Measurements from ENCODE around the gene PITPNM3. TPM values are rescaled to one million over a fixed set of nuclear protein-coding genes. Genes with fewer than 3 reads are reported as not detected.
A peak's percentile ranks its signal among the peaks of the same experiment; 100 is the strongest.
"Not testable (repeated sequence)": the region's sequence is repeated elsewhere in the genome, so short reads cannot be mapped to it uniquely, and the experiment has no call there.

PITPNM3 gene
- total RNA-seq, 3 donors from 2014 or later, result 12.2 to 15.9 (median 15.6) TPM

GRCh38 chr17:6487251-6488007 is 68.9 kb downstream of the PITPNM3 start:
- Histone ChIP-seq H3K4me1 (ENCODE audit: low read depth) (no peaks in the 10 kb centered on the region), H3K36me3 (ENCODE audit: low read depth) (no peaks in the 10 kb centered on the region), H3K9me3 (no peaks in the 10 kb centered on the region), H3K4me3 (no peak overlapping the region)
- no peak for ATAC-seq
- DNase-seq, result peak in 1 of 3 donors; percentile 40
- no peak for TF ChIP-seq CTCF (IDR thresholded peaks at IDR 0.05)
- intact Hi-C loops (cut with DNase I, micrococcal nuclease), result no loop called here

GRCh38 chr17:6485646-6486412 is 70.5 kb downstream of the PITPNM3 start:
- ATAC-seq (no peak), DNase-seq (peak in 1 of 3 donors; percentile 7)
- H3K4me3 ChIP-seq, result no peak overlapping the region
- no peaks in the 10 kb centered on the region for H3K9me3 ChIP-seq
- no peaks in the 10 kb centered on the region for H3K4me1 ChIP-seq (ENCODE audit: low read depth)
- no peaks in the 10 kb centered on the region for H3K36me3 ChIP-seq (ENCODE audit: low read depth)
- TF ChIP-seq CTCF (IDR thresholded peaks at IDR 0.05), result no peak
- intact Hi-C loops (cut with DNase I, micrococcal nuclease), result no loop called here

GRCh38 chr17:6483507-6483906 is 72.8 kb downstream of the PITPNM3 start:
- Histone ChIP-seq H3K9me3 (no peaks in the 10 kb centered on the region), H3K4me1 (ENCODE audit: low read depth) (no peaks in the 10 kb centered on the region), H3K4me3 (no peak overlapping the region), H3K36me3 (ENCODE audit: low read depth) (no peaks in the 10 kb centered on the region)
- DNase-seq (peak in 1 of 3 donors; percentile 25), ATAC-seq (no peak)
- intact Hi-C loops (cut with DNase I, micrococcal nuclease), result no loop called here
- no peak for TF ChIP-seq CTCF (IDR thresholded peaks at IDR 0.05)

GRCh38 chr17:6482796-6483195 is 73.6 kb downstream of the PITPNM3 start:
- H3K36me3 ChIP-seq (ENCODE audit: low read depth); H3K9me3 ChIP-seq; intact Hi-C loops (cut with DNase I, micrococcal nuclease); ATAC-seq; H3K4me1 ChIP-seq (ENCODE audit: low read depth); H3K4me3 ChIP-seq: not testable (repeated sequence)
- DNase-seq, result peak in 1 of 3 donors; percentile 3

GRCh38 chr17:6482105-6482455 is 74.3 kb downstream of the PITPNM3 start:
- intact Hi-C loops (cut with DNase I, micrococcal nuclease), result no loop called here

More at GRCh38 chr17:6482105-6482455, 74.3 kb downstream of the PITPNM3 start:
- Histone ChIP-seq H3K9me3 (no peaks in the 10 kb centered on the region), H3K4me3 (no peak overlapping the region), H3K36me3 (ENCODE audit: low read depth) (no peaks in the 10 kb centered on the region), H3K4me1 (ENCODE audit: low read depth) (no peaks in the 10 kb centered on the region)
- peak in 1 of 3 donors; percentile 5 for DNase-seq
- TF ChIP-seq CTCF (IDR thresholded peaks at IDR 0.05), result no peak
- ATAC-seq, result no peak
